NCI-H69 (cell line): ENCODE measurements around the gene VDAC2.
"Not testable (repeated sequence)": the region's sequence is repeated elsewhere in the genome, so short reads cannot be mapped to it uniquely, and the experiment has no call there.

Source experiments
- DNase-seq: peaks from one replicate; lab custom pipeline; 2025; lab: John Stamatoyannopoulos, UW

Gene VDAC2

GRCh38 chr10:75210282-75211006 is at the start of gene VDAC2:
TSS of gene VDAC2 (plus strand) at chr10:75210796. CDS start at chr10:75211159, 363 bp downstream.
- DNase-seq: peak; percentile 91

GRCh38 chr10:75165684-75166622 is 44.6 kb upstream of the VDAC2 start:
- no peak for DNase-seq

- no peak for DNase-seq
Measured at GRCh38 chr10:75166623-75166972, 44.0 kb upstream of the VDAC2 start.

GRCh38 chr10:75168275-75168674 is 42.3 kb upstream of the VDAC2 start:
- DNase-seq: no peak

GRCh38 chr10:75170215-75170614 is 40.4 kb upstream of the VDAC2 start:
- no peak for DNase-seq

- no peak for DNase-seq
Measured at GRCh38 chr10:75175046-75175445, 35.5 kb upstream of the VDAC2 start.

- DNase-seq: no peak
Measured at GRCh38 chr10:75176046-75176445, 34.5 kb upstream of the VDAC2 start.

GRCh38 chr10:75176736-75177135 is 33.9 kb upstream of the VDAC2 start:
- DNase-seq: no peak

- DNase-seq: no peak
Measured at GRCh38 chr10:75179657-75180177, 30.9 kb upstream of the VDAC2 start.

- DNase-seq: no peak
Measured at GRCh38 chr10:75180592-75180991, 30.0 kb upstream of the VDAC2 start.

- DNase-seq: no peak
Measured at GRCh38 chr10:75181073-75181472, 29.5 kb upstream of the VDAC2 start.

GRCh38 chr10:75186310-75186709 is 24.3 kb upstream of the VDAC2 start:
- DNase-seq: no peak

GRCh38 chr10:75187961-75188426 is 22.6 kb upstream of the VDAC2 start:
- DNase-seq: peak; percentile 62

- not testable (repeated sequence) for DNase-seq
Measured at GRCh38 chr10:75188522-75188921, 22.1 kb upstream of the VDAC2 start.

GRCh38 chr10:75189266-75190096 is 21.1 kb upstream of the VDAC2 start:
- DNase-seq: no peak

- DNase-seq: no peak
Measured at GRCh38 chr10:75191821-75192568, 18.6 kb upstream of the VDAC2 start.

- DNase-seq: not testable (repeated sequence)
Measured at GRCh38 chr10:75194625-75195024, 16.0 kb upstream of the VDAC2 start.

- no peak for DNase-seq
Measured at GRCh38 chr10:75195035-75195763, 15.4 kb upstream of the VDAC2 start.

- no peak for DNase-seq
Measured at GRCh38 chr10:75197066-75197465, 13.5 kb upstream of the VDAC2 start.

GRCh38 chr10:75197906-75198305 is 12.7 kb upstream of the VDAC2 start:
- DNase-seq: no peak
